ENCODE results near the gene CD248.
"Not testable (repeated sequence)": the region's sequence is repeated elsewhere in the genome, so short reads cannot be mapped to it uniquely, and the experiment has no call there.

Gene CD248

GRCh38 chr11:66316849-66317251, at the start of gene CD248:
Gene CD248, minus strand, starts transcription at chr11:66317044. Its CDS starts 17 bp downstream, at chr11:66317027.
- peak in 4 of 56 donors; percentile 17 to 45 (median 25) for DNase-seq

- DNase-seq: no peak
These were observed 49.1 kb upstream of the CD248 start for GRCh38 chr11:66365711-66366619.

- DNase-seq: no peak
These were observed 48.3 kb upstream of the CD248 start for GRCh38 chr11:66365166-66365565.

GRCh38 chr11:66363805-66364535, 47.1 kb upstream of the CD248 start:
- DNase-seq: peak in 2 of 56 donors; percentile 17 to 34

- DNase-seq: no peak
These were observed 46.4 kb upstream of the CD248 start for GRCh38 chr11:66363187-66363601.

- no peak for DNase-seq
These were observed 45.8 kb upstream of the CD248 start for GRCh38 chr11:66362481-66363147.

GRCh38 chr11:66361502-66361941, 44.7 kb upstream of the CD248 start:
- no peak for DNase-seq

GRCh38 chr11:66360406-66361073, 43.7 kb upstream of the CD248 start:
- DNase-seq: no peak

- no peak for DNase-seq
These were observed 42.8 kb upstream of the CD248 start for GRCh38 chr11:66359662-66360087.

GRCh38 chr11:66350560-66351235, 33.9 kb upstream of the CD248 start:
- not testable (repeated sequence) for DNase-seq

- DNase-seq: no peak
These were observed 32.2 kb upstream of the CD248 start for GRCh38 chr11:66349084-66349386.

- DNase-seq: peak in 53 of 56 donors; percentile 40 to 88 (median 75)
These were observed 30.8 kb upstream of the CD248 start, which contains the start of gene B4GAT1 for GRCh38 chr11:66347425-66348276. Gene B4GAT1, minus strand, starts transcription at chr11:66347629. Its CDS starts 84 bp downstream, at chr11:66347545.

- peak in 2 of 56 donors; percentile 44 to 46 for DNase-seq
These were observed 29.9 kb upstream of the CD248 start for GRCh38 chr11:66346476-66347424.

GRCh38 chr11:66345316-66345649, 28.4 kb upstream of the CD248 start:
- DNase-seq: no peak

- DNase-seq: peak; percentile 46 to 99 (median 94)
These were observed 27.9 kb upstream of the CD248 start, which contains the start of gene BRMS1 for GRCh38 chr11:66344550-66345315. Gene BRMS1, minus strand, starts transcription at chr11:66345104. Its CDS starts 2,870 bp downstream, at chr11:66342234.

- no peak for DNase-seq
These were observed 26.3 kb upstream of the CD248 start for GRCh38 chr11:66343176-66343575.

- DNase-seq: no peak
These were observed 24.8 kb upstream of the CD248 start for GRCh38 chr11:66341502-66342126.
